Stimulated activated memory B cell treated with anti-CD40 and anti-IgM and Interleukin-4, amounts not matched to agents 10 μg/mL and 1 μg/mL and 100 μg/mL, for 72 hours (primary cell): ENCODE measurements around the gene PDLIM1.
"Not testable (repeated sequence)": the region's sequence is repeated elsewhere in the genome, so short reads cannot be mapped to it uniquely, and the experiment has no call there.

Experiments used
- ATAC-seq: fragments of 150-1000 bp; cut with Tn5 transposase; 2 replicates; pipeline ENCODE4 v1.10.0; 2021
- H3K27ac Mint-ChIP-seq: one replicate; pipeline ENCODE4 v1.8.0; 2022; ENCODE audit warnings: mild to moderate bottlenecking, mixed read lengths
- H3K27me3 Mint-ChIP-seq: one replicate; pipeline ENCODE4 v1.8.0; 2022; ENCODE audit warnings: mixed read lengths
- H3K36me3 Mint-ChIP-seq: one replicate; pipeline ENCODE4 v1.8.0; 2022; ENCODE audit warnings: mixed read lengths
- H3K4me1 Mint-ChIP-seq: one replicate; pipeline ENCODE4 v1.8.0; 2022; ENCODE audit warnings: mixed read lengths
- H3K4me3 Mint-ChIP-seq: one replicate; pipeline ENCODE4 v1.8.0; 2022; ENCODE audit warnings: mild to moderate bottlenecking, moderate library complexity, mixed read lengths
- H3K9me3 Mint-ChIP-seq: one replicate; pipeline ENCODE4 v1.8.0; 2022; ENCODE audit warnings: mixed read lengths

The PDLIM1 gene

GRCh38 chr10:95233377-95234034, 57.3 kb downstream of the PDLIM1 start:
- H3K27ac Mint-ChIP-seq, result no peak overlapping the region
- ATAC-seq, result no peak
- no peaks in the 10 kb centered on the region for H3K9me3 Mint-ChIP-seq
- no peak overlapping the region for H3K4me3 Mint-ChIP-seq
- H3K36me3 Mint-ChIP-seq, result peaks cover 41% of the 10 kb centered on the region
- no peaks in the 10 kb centered on the region for H3K27me3 Mint-ChIP-seq
- peaks cover 35% of the 10 kb centered on the region for H3K4me1 Mint-ChIP-seq

- peak; percentile 87 for ATAC-seq
- Mint-ChIP-seq H3K27ac (peak overlapping the region; percentile 89), H3K4me3 (peak overlapping the region; percentile 81), H3K36me3 (peaks cover 24% of the 10 kb centered on the region), H3K4me1 (peaks cover 18% of the 10 kb centered on the region)
- not testable (repeated sequence) for H3K9me3 Mint-ChIP-seq, H3K27me3 Mint-ChIP-seq
Observed at GRCh38 chr10:95230677-95231586, 59.9 kb downstream of the PDLIM1 start.

GRCh38 chr10:95229724-95230627, 60.8 kb downstream of the PDLIM1 start:
- H3K4me3 Mint-ChIP-seq, result peak overlapping the region; percentile 81
- no peak for ATAC-seq
- H3K4me1 Mint-ChIP-seq, result peaks cover 11% of the 10 kb centered on the region

GRCh38 chr10:95228934-95229723, 61.7 kb downstream of the PDLIM1 start:
- not testable (repeated sequence) for H3K27me3 Mint-ChIP-seq, H3K4me1 Mint-ChIP-seq, H3K4me3 Mint-ChIP-seq, H3K27ac Mint-ChIP-seq, ATAC-seq, H3K9me3 Mint-ChIP-seq
- peaks cover 26% of the 10 kb centered on the region for H3K36me3 Mint-ChIP-seq

More at GRCh38 chr10:95229724-95230627, 60.8 kb downstream of the PDLIM1 start:
- peaks cover 28% of the 10 kb centered on the region for H3K36me3 Mint-ChIP-seq
- no peaks in the 10 kb centered on the region for H3K9me3 Mint-ChIP-seq
- H3K27me3 Mint-ChIP-seq, result no peaks in the 10 kb centered on the region
- peak overlapping the region; percentile 89 for H3K27ac Mint-ChIP-seq

- Mint-ChIP-seq H3K27me3 (no peaks in the 10 kb centered on the region), H3K36me3 (peaks cover 35% of the 10 kb centered on the region), H3K9me3 (no peaks in the 10 kb centered on the region), H3K4me1 (peaks cover 7% of the 10 kb centered on the region), H3K27ac (no peak overlapping the region), H3K4me3 (no peak overlapping the region)
- ATAC-seq, result no peak
Observed at GRCh38 chr10:95225136-95225535, 65.7 kb downstream of the PDLIM1 start.

- no peak overlapping the region for H3K27ac Mint-ChIP-seq
Observed at GRCh38 chr10:95221124-95221523, 69.7 kb downstream of the PDLIM1 start.

GRCh38 chr10:95220539-95220938, 70.3 kb downstream of the PDLIM1 start:
- Mint-ChIP-seq H3K4me1 (peaks cover 7% of the 10 kb centered on the region), H3K36me3 (peaks cover 46% of the 10 kb centered on the region), H3K9me3 (peaks cover 4% of the 10 kb centered on the region), H3K4me3 (no peak overlapping the region), H3K27me3 (no peaks in the 10 kb centered on the region), H3K27ac (no peak overlapping the region)
- ATAC-seq, result no peak

More at GRCh38 chr10:95221124-95221523, 69.7 kb downstream of the PDLIM1 start:
- Mint-ChIP-seq H3K27me3 (no peaks in the 10 kb centered on the region), H3K36me3 (peaks cover 48% of the 10 kb centered on the region), H3K9me3 (peaks cover 3% of the 10 kb centered on the region), H3K4me1 (peaks cover 7% of the 10 kb centered on the region), H3K4me3 (no peak overlapping the region)
- ATAC-seq, result no peak

- no peak for ATAC-seq
- Mint-ChIP-seq H3K27ac (no peak overlapping the region), H3K4me1 (peaks cover 7% of the 10 kb centered on the region), H3K9me3 (peaks cover 4% of the 10 kb centered on the region), H3K4me3 (no peak overlapping the region), H3K27me3 (no peaks in the 10 kb centered on the region), H3K36me3 (peaks cover 48% of the 10 kb centered on the region)
Observed at GRCh38 chr10:95217476-95217875, 73.3 kb downstream of the PDLIM1 start.

- ATAC-seq, result no peak
- Mint-ChIP-seq H3K27ac (no peak overlapping the region), H3K4me3 (no peak overlapping the region), H3K36me3 (peaks cover 34% of the 10 kb centered on the region), H3K27me3 (no peaks in the 10 kb centered on the region), H3K9me3 (peaks cover 4% of the 10 kb centered on the region), H3K4me1 (no peaks in the 10 kb centered on the region)
Observed at GRCh38 chr10:95214793-95215192, 76.0 kb downstream of the PDLIM1 start.

- Mint-ChIP-seq H3K9me3 (peaks cover 4% of the 10 kb centered on the region), H3K4me1 (no peaks in the 10 kb centered on the region), H3K36me3 (peaks cover 33% of the 10 kb centered on the region), H3K27me3 (no peaks in the 10 kb centered on the region), H3K4me3 (no peak overlapping the region), H3K27ac (no peak overlapping the region)
- ATAC-seq, result no peak
Observed at GRCh38 chr10:95214369-95214768, 76.4 kb downstream of the PDLIM1 start.

- no peak overlapping the region for H3K4me3 Mint-ChIP-seq
- no peaks in the 10 kb centered on the region for H3K27me3 Mint-ChIP-seq
- peaks cover 4% of the 10 kb centered on the region for H3K9me3 Mint-ChIP-seq
- H3K36me3 Mint-ChIP-seq, result peaks cover 30% of the 10 kb centered on the region
- H3K4me1 Mint-ChIP-seq, result no peaks in the 10 kb centered on the region
- no peak overlapping the region for H3K27ac Mint-ChIP-seq
- no peak for ATAC-seq
Observed at GRCh38 chr10:95211606-95212279, 79.1 kb downstream of the PDLIM1 start.

- H3K4me3 Mint-ChIP-seq, result no peak overlapping the region
- ATAC-seq, result no peak
- H3K9me3 Mint-ChIP-seq, result no peaks in the 10 kb centered on the region
- H3K4me1 Mint-ChIP-seq, result no peaks in the 10 kb centered on the region
- peaks cover 11% of the 10 kb centered on the region for H3K36me3 Mint-ChIP-seq
- no peaks in the 10 kb centered on the region for H3K27me3 Mint-ChIP-seq
- no peak overlapping the region for H3K27ac Mint-ChIP-seq
Observed at GRCh38 chr10:95209509-95210127, 81.2 kb downstream of the PDLIM1 start.

- peaks cover 11% of the 10 kb centered on the region for H3K36me3 Mint-ChIP-seq
- H3K27ac Mint-ChIP-seq, result no peak overlapping the region
- no peaks in the 10 kb centered on the region for H3K27me3 Mint-ChIP-seq
- H3K4me1 Mint-ChIP-seq, result no peaks in the 10 kb centered on the region
- H3K9me3 Mint-ChIP-seq, result no peaks in the 10 kb centered on the region
- no peak for ATAC-seq
- no peak overlapping the region for H3K4me3 Mint-ChIP-seq
Observed at GRCh38 chr10:95208702-95209391, 82.0 kb downstream of the PDLIM1 start.
